HCT116 (cell line): ENCODE measurements around the gene SMYD3. TPM values are rescaled to one million over a fixed set of nuclear protein-coding genes. Genes with fewer than 3 reads are reported as not detected.

Experiments
- ATAC-seq: fragments of 200-7000 bp; cut with Tn5 transposase; 2 replicates; pipeline ENCODE4 v1.9.1; 2020; ENCODE audit warnings: mild to moderate bottlenecking, moderate library complexity
- BruUV-seq: library from RNA; stranded (reverse); fragments of 400-500 nt; replicated peaks from 2 replicates; lab custom pipeline; 2021; lab: Mats Ljungman, UMichigan
- CTCF ChIA-PET: fragments of 300-600 bp; sonication (Branson Sonifier 250); formaldehyde crosslinking; loops from one replicate; lab custom pipeline; 2021; ENCODE audit warnings: antibody characterized with exemption; lab: Charles Lee
- POLR2A ChIA-PET: fragments of 300-600, 350-600 bp; sonication (Branson Sonifier 250); formaldehyde crosslinking; loops from one replicate; lab custom pipeline; 2021; ENCODE audit warnings: antibody characterized with exemption; lab: Charles Lee
- RAD21 ChIA-PET, 2 experiments: fragments of 300-600 bp; sonication (Branson Sonifier 250); formaldehyde crosslinking; loops; one replicate each; lab custom pipeline; 2023; ENCODE audit warnings: low total read pairs in 2 of 2; ENCODE audit not compliant: uncharacterized antibody in 2 of 2, unreplicated experiment in 2 of 2, low non-redundant PET in 1 of 2; lab: Charles Lee
- DNase-seq: peaks from one replicate; pipeline ENCODE4 v3.0.0-alpha.2; 2010; ENCODE audit warnings: low read depth, low spot score
- H2AFZ ChIP-seq: fragments of 200-600 bp; shearing (Covaris generic), sonication (generic); 2 replicates; pipeline ENCODE4 v1.6.1; 2017; ENCODE audit warnings: low read depth, mixed run types, mixed read lengths, antibody characterized with exemption, low read length; ENCODE audit not compliant: poor library complexity, severe bottlenecking
- H3K27ac ChIP-seq: 2 replicates; pipeline ENCODE4 v1.5.1; 2012; ENCODE audit warnings: low read depth, low read length
- H3K27me3 ChIP-seq: fragments of 200-600 bp; sonication (generic); 2 replicates; pipeline ENCODE4 v1.6.1; 2016; ENCODE audit warnings: mixed run types, low read length, mixed read lengths; ENCODE audit not compliant: insufficient read depth
- H3K36me3 ChIP-seq, 2 experiments: fragments of 200-500 bp in 1 of 2; fragments of 200-600 bp in 1 of 2; sonication (Bioruptor generic) in 1 of 2; sonication (generic) in 1 of 2; 2 replicates each; pipeline versions ENCODE4 v1.5.1 to v1.6.1; 2014 to 2016; ENCODE audit warnings: low read length in 2 of 2, inconsistent platforms in 1 of 2, mixed read lengths in 1 of 2, mixed run types in 1 of 2; ENCODE audit not compliant: insufficient read depth in 2 of 2, control insufficient read depth in 1 of 2
- H3K4me1 ChIP-seq, 2 experiments: fragments of 200-600 bp in 1 of 2; sonication (generic) in 1 of 2; 2 replicates each; pipeline versions ENCODE4 v1.5.1 to v1.6.1; 2012 to 2017; ENCODE audit warnings: low read length in 2 of 2, inconsistent platforms in 1 of 2, mild to moderate bottlenecking in 1 of 2, mixed read lengths in 1 of 2, mixed run types in 1 of 2, moderate library complexity in 1 of 2; ENCODE audit not compliant: insufficient read depth in 2 of 2, control insufficient read depth in 1 of 2
- H3K4me2 ChIP-seq: fragments of 200-600 bp; sonication (generic); 2 replicates; pipeline ENCODE4 v1.6.1; 2017; ENCODE audit warnings: mixed run types, low read length, mixed read lengths
- H3K4me3 ChIP-seq, 2 experiments: fragments of 200-600 bp in 1 of 2; sonication (generic) in 1 of 2; replicated peaks in 1 of 2; 2 replicates each; pipeline ENCODE4 v1.5.1; 2011 to 2016; ENCODE audit warnings: low read length in 2 of 2, control low read depth in 1 of 2, low read depth in 1 of 2, mild to moderate bottlenecking in 1 of 2, mixed read lengths in 1 of 2, mixed run types in 1 of 2
- H3K79me2 ChIP-seq: fragments of 200-600 bp; sonication (generic); 2 replicates; pipeline ENCODE4 v1.6.1; 2017; ENCODE audit warnings: mild to moderate bottlenecking, mixed run types, low read length, moderate library complexity, mixed read lengths; ENCODE audit not compliant: insufficient read depth
- H3K9ac ChIP-seq: fragments of 200-600 bp; sonication (generic); 2 replicates; pipeline ENCODE4 v1.6.1; 2016; ENCODE audit warnings: low read length, mixed read lengths
- H3K9me2 ChIP-seq: fragments of 200-600 bp; sonication (generic), shearing (Covaris generic); 2 replicates; pipeline ENCODE4 v1.6.1; 2017; ENCODE audit warnings: mixed run types, mild to moderate bottlenecking, moderate library complexity; ENCODE audit not compliant: insufficient read depth
- H3K9me3 ChIP-seq, 2 experiments: fragments of 200-500 bp in 1 of 2; fragments of 200-600 bp in 1 of 2; sonication (Bioruptor generic) in 1 of 2; sonication (generic) in 1 of 2; 2 replicates each; pipeline ENCODE4 v1.6.1; 2014 to 2017; ENCODE audit warnings: low read length in 2 of 2, mixed read lengths in 2 of 2, inconsistent platforms in 1 of 2, low read depth in 1 of 2, mild to moderate bottlenecking in 1 of 2, mixed run types in 1 of 2, moderate library complexity in 1 of 2; ENCODE audit not compliant: control insufficient read depth in 1 of 2, insufficient read depth in 1 of 2
- H4K20me1 ChIP-seq: fragments of 200-600 bp; sonication (generic), shearing (Covaris generic); 2 replicates; pipeline ENCODE4 v1.6.1; 2017; ENCODE audit warnings: mixed run types, mild to moderate bottlenecking, moderate library complexity; ENCODE audit not compliant: insufficient read depth
- CEBPB ChIP-seq: IDR thresholded peaks from 2 replicates; pipeline ENCODE4 v1.6.1; 2012; ENCODE audit warnings: low read depth
- EGR1 ChIP-seq: IDR thresholded peaks from 2 replicates; pipeline ENCODE4 v1.6.1; 2012; ENCODE audit warnings: low read depth
- ELF1 ChIP-seq: IDR thresholded peaks from 2 replicates; pipeline ENCODE4 v1.6.1; 2012; ENCODE audit warnings: low read depth, borderline replicate concordance
- FOSL1 ChIP-seq: IDR thresholded peaks from 2 replicates; pipeline ENCODE4 v1.6.1; 2012; ENCODE audit warnings: low read depth
- JUND ChIP-seq: IDR thresholded peaks from 2 replicates; pipeline ENCODE4 v1.6.1; 2012
- POLR2AphosphoS5 ChIP-seq: IDR thresholded peaks from 2 replicates; pipeline ENCODE4 v1.6.1; 2011; ENCODE audit warnings: mild to moderate bottlenecking, low read depth, low read length, moderate library complexity
- RAD21 ChIP-seq: IDR thresholded peaks from 2 replicates; pipeline ENCODE4 v1.6.1; 2012; ENCODE audit warnings: low read depth, mild to moderate bottlenecking
- SIN3A ChIP-seq: IDR thresholded peaks from 2 replicates; pipeline ENCODE4 v1.6.1; 2012; ENCODE audit warnings: low read depth
- SP1 ChIP-seq: IDR thresholded peaks from 2 replicates; pipeline ENCODE4 v1.6.1; 2012; ENCODE audit warnings: low read depth
- SRF ChIP-seq: IDR thresholded peaks from 2 replicates; pipeline ENCODE4 v1.6.1; 2012; ENCODE audit warnings: low read depth
- TCF7L2 ChIP-seq: IDR thresholded peaks from 2 replicates; pipeline ENCODE4 v1.7.0; 2011; ENCODE audit warnings: borderline replicate concordance, inconsistent platforms; ENCODE audit not compliant: insufficient read depth, insufficient read length; ENCODE audit errors: extremely low read depth
- YY1 ChIP-seq: IDR thresholded peaks from 2 replicates; pipeline ENCODE4 v1.6.1; 2011; ENCODE audit warnings: low read length, low read depth, moderate library complexity, mild to moderate bottlenecking; ENCODE audit not compliant: insufficient replicate concordance; ENCODE audit errors: extremely low read depth
- ZFX ChIP-seq: fragments of 450-650 bp; IDR thresholded peaks from 2 replicates; pipeline ENCODE4 v1.6.1; 2017
- ZNF274 ChIP-seq: fragments of 200-500 bp; sonication (Bioruptor generic); IDR thresholded peaks from 2 replicates; pipeline ENCODE4 v1.6.1; 2014; ENCODE audit warnings: mild to moderate bottlenecking, low read depth, low read length, inconsistent platforms
- intact Hi-C: fragments of 100-400 bp; cut with micrococcal nuclease; formaldehyde crosslinking; loops from 2 replicates; pipeline ENCODE4 v1.10.0; 2022
- total RNA-seq: library from RNA; stranded (reverse); gene quantifications from one replicate; pipeline ENCODE4 v1.2.1, GENCODE V29; 2021; ENCODE audit not compliant: unreplicated experiment
- TF ChIP-seq, protein P1 (sequence below): IDR thresholded peaks from 2 replicates; pipeline ENCODE4 v1.6.1; 2012
- TF ChIP-seq, protein P2 (sequence below), 3 experiments: fragments of 200-600 bp in 1 of 3; sonication (generic) in 1 of 3; IDR thresholded peaks in 2 of 3; conservative IDR thresholded peaks in 1 of 3; 2 replicates each; pipeline ENCODE4 v1.5.1; 2012 to 2017; ENCODE audit warnings: low read depth in 2 of 3, low read length in 2 of 3, antibody characterized with exemption in 1 of 3, borderline replicate concordance in 1 of 3, control low read depth in 1 of 3, mild to moderate bottlenecking in 1 of 3, mixed read lengths in 1 of 3, mixed run types in 1 of 3, moderate library complexity in 1 of 3; ENCODE audit not compliant: insufficient read depth in 1 of 3
- TF ChIP-seq, protein P3 (sequence below): IDR thresholded peaks from 2 replicates; pipeline ENCODE4 v1.6.1; 2011; ENCODE audit warnings: mild to moderate bottlenecking, low read length, moderate library complexity; ENCODE audit not compliant: insufficient replicate concordance; ENCODE audit errors: extremely low read depth
- TF ChIP-seq, protein P4 (sequence below): IDR thresholded peaks from 2 replicates; pipeline ENCODE4 v1.6.1; 2012; ENCODE audit warnings: low read depth
- TF ChIP-seq, protein P5 (sequence below): IDR thresholded peaks from 2 replicates; pipeline ENCODE4 v1.6.1; 2012

The SMYD3 gene
- total RNA-seq, 1 experiment from 2014 or later = 33.6 TPM

DNA sequence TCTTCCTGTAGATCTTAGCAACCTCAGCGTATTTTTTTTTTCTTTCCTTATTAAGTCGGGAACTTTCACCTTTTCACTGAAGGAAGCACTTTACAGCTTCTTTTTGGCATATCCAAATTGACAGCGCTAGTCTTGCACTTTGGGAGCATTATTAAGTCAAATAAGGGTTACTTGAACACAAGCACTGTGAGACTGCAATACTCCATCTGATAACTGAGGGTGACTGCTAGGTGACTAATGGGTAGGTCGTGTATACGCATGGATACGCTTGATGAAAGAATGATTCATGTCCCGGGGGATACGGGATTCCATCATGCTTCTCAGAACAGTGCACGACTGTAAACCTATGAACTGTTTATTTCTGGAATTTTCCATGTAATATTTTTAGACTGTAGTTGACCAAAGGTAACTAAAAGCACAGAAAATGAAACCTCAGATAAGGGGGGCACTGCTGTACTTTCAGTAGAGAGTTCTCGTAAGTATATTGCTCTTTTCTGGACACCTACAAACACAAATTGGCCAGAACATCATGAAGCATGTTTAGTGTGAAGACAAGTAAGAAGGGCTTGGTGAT lies 364.7 kb downstream of the SMYD3 start:
- no peaks in the 10 kb centered on the region for H4K20me1 ChIP-seq
- no peak overlapping the region for H3K4me3 ChIP-seq
- H3K4me2 ChIP-seq = peak overlapping the region; percentile 67
- no peaks in the 10 kb centered on the region for H3K79me2 ChIP-seq
- no peak overlapping the region for H2AFZ ChIP-seq
- peak overlapping the region; percentile 37; the same call in 1 of the 2 replicates for H3K9ac ChIP-seq
- no peak overlapping the region for H3K27ac ChIP-seq
- ChIA-PET RAD21 (no interaction called here), POLR2A (interaction anchor here (0.8 kb wide), 1 partner anchor 11 kb away, joined by 6 read pairs; no protein-coding TSS in a partner anchor), CTCF (no interaction called here)
- DNase-seq = peak; percentile 87
- ATAC-seq = peak; percentile 75
- no peaks in the 10 kb centered on the region for H3K9me2 ChIP-seq
- intact Hi-C loops = no loop called here
- peaks cover 43 to 61% of the 10 kb centered on the region in 2 experiments for H3K4me1 ChIP-seq
- no peaks in the 10 kb centered on the region for H3K27me3 ChIP-seq
- H3K9me3 ChIP-seq = no peaks in the 10 kb centered on the region
- no peaks in the 10 kb centered on the region for H3K36me3 ChIP-seq
- no TSS peak for BruUV-seq
- TF ChIP-seq ZNF274 = no peak
- peak; percentile 92 for TF ChIP-seq JUND
- peak; percentile 89 for TF ChIP-seq SP1
- TF ChIP-seq, protein P1, sequence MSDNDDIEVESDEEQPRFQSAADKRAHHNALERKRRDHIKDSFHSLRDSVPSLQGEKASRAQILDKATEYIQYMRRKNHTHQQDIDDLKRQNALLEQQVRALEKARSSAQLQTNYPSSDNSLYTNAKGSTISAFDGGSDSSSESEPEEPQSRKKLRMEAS = peak; percentile 88
- TF ChIP-seq, protein P2, sequence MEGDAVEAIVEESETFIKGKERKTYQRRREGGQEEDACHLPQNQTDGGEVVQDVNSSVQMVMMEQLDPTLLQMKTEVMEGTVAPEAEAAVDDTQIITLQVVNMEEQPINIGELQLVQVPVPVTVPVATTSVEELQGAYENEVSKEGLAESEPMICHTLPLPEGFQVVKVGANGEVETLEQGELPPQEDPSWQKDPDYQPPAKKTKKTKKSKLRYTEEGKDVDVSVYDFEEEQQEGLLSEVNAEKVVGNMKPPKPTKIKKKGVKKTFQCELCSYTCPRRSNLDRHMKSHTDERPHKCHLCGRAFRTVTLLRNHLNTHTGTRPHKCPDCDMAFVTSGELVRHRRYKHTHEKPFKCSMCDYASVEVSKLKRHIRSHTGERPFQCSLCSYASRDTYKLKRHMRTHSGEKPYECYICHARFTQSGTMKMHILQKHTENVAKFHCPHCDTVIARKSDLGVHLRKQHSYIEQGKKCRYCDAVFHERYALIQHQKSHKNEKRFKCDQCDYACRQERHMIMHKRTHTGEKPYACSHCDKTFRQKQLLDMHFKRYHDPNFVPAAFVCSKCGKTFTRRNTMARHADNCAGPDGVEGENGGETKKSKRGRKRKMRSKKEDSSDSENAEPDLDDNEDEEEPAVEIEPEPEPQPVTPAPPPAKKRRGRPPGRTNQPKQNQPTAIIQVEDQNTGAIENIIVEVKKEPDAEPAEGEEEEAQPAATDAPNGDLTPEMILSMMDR (IDR thresholded peaks at IDR 0.05 in 2 of 3, conservative IDR thresholded peaks at IDR 0.05 in 1 of 3; ENCODE audit: borderline replicate concordance in 1 of 3, insufficient read depth in 1 of 3, low read depth in 2 of 3, low read length in 2 of 3) = no peak
- TF ChIP-seq SRF = peak; percentile 68
- peak; percentile 73 for TF ChIP-seq CEBPB
- 0 out of 2 replicates have a peak, but pooled peaks have one; percentile 39 for TF ChIP-seq SIN3A
- 0 out of 2 replicates have a peak, but pooled peaks have one; percentile 12 for TF ChIP-seq RAD21
- peak; percentile 32 for TF ChIP-seq TCF7L2
- TF ChIP-seq ZFX = no peak
- TF ChIP-seq POLR2AphosphoS5 = peak; percentile 69; the same call in 1 of the 2 replicates
- TF ChIP-seq, protein P3, sequence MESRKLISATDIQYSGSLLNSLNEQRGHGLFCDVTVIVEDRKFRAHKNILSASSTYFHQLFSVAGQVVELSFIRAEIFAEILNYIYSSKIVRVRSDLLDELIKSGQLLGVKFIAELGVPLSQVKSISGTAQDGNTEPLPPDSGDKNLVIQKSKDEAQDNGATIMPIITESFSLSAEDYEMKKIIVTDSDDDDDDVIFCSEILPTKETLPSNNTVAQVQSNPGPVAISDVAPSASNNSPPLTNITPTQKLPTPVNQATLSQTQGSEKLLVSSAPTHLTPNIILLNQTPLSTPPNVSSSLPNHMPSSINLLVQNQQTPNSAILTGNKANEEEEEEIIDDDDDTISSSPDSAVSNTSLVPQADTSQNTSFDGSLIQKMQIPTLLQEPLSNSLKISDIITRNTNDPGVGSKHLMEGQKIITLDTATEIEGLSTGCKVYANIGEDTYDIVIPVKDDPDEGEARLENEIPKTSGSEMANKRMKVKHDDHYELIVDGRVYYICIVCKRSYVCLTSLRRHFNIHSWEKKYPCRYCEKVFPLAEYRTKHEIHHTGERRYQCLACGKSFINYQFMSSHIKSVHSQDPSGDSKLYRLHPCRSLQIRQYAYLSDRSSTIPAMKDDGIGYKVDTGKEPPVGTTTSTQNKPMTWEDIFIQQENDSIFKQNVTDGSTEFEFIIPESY = peak; percentile 47
- TF ChIP-seq YY1 = peak; percentile 56
- no peak for TF ChIP-seq ELF1
- TF ChIP-seq, protein P4, sequence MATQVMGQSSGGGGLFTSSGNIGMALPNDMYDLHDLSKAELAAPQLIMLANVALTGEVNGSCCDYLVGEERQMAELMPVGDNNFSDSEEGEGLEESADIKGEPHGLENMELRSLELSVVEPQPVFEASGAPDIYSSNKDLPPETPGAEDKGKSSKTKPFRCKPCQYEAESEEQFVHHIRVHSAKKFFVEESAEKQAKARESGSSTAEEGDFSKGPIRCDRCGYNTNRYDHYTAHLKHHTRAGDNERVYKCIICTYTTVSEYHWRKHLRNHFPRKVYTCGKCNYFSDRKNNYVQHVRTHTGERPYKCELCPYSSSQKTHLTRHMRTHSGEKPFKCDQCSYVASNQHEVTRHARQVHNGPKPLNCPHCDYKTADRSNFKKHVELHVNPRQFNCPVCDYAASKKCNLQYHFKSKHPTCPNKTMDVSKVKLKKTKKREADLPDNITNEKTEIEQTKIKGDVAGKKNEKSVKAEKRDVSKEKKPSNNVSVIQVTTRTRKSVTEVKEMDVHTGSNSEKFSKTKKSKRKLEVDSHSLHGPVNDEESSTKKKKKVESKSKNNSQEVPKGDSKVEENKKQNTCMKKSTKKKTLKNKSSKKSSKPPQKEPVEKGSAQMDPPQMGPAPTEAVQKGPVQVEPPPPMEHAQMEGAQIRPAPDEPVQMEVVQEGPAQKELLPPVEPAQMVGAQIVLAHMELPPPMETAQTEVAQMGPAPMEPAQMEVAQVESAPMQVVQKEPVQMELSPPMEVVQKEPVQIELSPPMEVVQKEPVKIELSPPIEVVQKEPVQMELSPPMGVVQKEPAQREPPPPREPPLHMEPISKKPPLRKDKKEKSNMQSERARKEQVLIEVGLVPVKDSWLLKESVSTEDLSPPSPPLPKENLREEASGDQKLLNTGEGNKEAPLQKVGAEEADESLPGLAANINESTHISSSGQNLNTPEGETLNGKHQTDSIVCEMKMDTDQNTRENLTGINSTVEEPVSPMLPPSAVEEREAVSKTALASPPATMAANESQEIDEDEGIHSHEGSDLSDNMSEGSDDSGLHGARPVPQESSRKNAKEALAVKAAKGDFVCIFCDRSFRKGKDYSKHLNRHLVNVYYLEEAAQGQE = no peak
- TF ChIP-seq FOSL1 = peak; percentile 95
- TF ChIP-seq, protein P5, sequence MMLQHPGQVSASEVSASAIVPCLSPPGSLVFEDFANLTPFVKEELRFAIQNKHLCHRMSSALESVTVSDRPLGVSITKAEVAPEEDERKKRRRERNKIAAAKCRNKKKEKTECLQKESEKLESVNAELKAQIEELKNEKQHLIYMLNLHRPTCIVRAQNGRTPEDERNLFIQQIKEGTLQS = peak; percentile 44; the same call in 1 of the 2 replicates
- TF ChIP-seq EGR1 = no peak
